GM15510 (cell line): ENCODE measurements around the gene SDHA.

Source experiments
- POLR2A ChIP-seq: IDR thresholded peaks from 3 replicates; pipeline ENCODE4 v1.6.1; 2011; ENCODE audit warnings: borderline replicate concordance; ENCODE audit not compliant: insufficient read length; ENCODE audit errors: extremely low read depth

Gene SDHA

DNA sequence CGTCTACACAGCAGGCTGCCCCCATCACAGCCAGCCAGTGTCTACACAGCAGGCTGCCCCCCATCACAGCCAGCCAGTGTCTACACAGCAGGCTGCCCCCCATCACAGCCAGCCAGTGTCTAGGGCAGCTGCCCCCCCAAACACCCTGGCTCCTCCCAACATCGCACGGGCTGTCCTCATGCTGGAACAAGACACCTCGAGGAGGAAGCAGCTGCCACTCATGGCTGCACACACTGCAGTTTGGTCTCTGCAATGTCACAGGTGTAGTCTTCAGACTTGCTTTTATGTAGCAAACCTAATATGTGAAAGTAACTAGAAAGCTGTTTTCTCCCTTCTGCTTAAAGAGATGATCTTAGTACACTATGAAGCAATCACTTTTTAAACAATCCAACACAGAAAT is 17.1 kb upstream of the SDHA start:
- TF ChIP-seq POLR2A = no peak

DNA sequence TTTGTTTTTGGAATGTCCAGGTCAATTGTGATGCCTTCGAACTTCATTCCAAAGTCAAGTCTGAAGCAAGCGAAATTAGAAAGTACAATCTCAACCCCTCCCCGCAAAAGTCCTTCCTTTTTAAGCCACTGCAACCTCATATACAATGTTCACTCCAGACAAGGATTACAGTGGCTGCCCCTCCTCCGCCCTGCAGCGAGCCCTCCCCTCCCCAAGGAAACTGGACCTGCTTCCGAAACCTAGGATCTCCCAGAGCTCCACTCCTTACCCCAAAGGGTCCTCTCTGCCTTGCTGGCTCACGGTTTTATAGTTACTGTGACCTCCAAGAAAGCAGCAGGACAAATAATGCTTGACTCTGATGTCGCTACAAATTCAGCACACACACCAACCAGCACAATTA is 16.4 kb upstream of the SDHA start:
- TF ChIP-seq POLR2A = no peak

DNA sequence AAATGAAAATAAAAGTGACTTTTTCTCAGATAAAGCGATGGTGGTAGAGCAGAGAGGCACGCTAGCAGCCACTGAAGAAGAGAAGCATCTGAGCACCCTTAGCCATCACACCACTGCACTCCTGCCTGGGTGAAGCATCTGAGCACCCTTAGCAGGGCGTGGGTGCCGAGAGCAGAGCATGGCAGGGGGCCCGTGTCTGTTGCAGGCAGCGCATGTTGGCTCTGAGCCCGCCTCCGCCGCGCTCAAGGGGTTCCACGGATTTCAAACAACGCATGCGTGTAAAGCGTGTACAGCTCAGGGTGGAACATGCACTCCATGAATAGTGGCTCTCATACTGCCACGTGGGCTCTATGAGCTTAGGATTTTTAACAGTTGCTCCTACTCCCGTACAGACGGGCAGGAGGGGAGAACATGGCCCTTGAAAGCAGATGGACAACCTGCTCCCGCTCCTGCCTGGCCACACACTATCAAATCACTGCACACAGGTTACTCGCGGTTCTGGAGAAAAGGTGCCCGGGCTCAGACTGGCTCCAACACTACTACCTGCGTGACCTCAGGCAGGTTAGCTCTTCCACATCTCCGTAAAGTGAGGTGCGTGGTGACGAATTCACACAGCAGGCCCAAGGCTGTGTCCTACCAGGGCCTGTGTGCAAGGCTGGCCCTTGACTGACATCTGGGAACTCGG is 14.7 kb upstream of the SDHA start:
- no peak for TF ChIP-seq POLR2A

DNA sequence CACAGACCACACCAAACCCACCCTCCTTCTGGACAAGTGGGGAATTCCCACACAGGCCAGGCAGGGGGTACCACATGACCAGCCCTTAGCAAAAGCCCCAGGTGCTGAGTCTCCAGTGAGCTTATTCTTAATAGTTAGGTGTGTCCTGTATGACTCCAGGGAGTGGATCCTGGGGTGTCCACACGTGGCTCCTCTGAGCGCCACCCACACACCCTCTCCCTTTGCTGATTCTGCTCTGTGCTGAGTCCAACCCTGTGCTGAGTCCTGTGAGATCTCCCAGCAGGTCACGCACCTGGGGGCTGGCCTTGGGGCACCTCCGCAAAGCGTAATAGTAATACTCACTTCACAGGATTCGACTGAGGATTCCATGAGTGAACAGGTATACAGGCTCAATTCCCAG is 14.1 kb upstream of the SDHA start:
- TF ChIP-seq POLR2A = no peak

DNA sequence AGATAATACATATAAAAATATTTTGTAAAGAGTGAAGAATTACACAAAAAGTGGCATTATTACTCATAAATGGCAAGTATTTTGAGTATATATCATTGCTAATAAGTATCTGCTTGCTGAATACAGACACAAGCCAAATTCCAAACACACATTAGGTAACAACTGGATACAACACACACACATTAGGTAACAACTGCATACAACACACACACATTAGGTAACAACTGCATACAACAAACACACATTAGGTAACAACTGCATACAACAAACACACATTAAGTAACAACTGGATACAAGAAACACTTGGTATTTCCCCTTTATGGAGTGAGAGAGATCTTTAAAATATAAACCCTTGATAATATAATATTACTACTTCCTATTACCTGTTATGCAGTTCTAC is 13.7 kb upstream of the SDHA start:
- TF ChIP-seq POLR2A = no peak

DNA sequence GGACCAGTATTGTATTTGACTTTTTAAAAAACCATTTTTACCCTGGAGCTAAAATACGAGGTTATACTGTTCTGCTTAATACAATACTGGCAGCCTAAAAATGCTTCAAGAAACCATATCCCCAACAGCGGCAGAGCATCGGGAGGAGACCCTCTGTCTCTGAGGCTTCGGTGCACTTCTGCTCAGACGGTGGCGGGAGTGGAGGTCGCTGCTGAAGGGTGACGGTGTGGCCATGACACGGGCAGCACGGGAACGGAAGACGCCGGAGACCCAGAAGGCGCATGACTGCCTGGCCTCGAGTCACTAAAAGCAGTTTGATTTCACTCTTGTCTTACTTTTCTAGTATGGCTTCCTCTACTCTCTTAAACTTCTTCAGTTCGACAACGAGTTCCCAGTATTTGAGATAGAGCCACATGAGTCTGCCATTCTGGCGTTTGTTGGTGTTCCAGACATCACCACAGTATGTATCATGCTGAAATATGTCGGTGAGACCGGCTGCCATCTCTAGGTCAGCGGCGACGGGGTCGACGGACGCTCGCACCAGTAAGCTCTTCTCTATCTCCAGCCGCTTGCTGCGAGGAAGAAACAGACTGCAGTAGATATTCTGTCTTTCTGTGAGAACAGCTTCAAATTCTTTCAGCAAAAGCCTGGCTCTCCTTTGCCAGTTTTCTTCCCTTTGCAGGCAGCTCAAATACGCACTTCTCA is 13.0 kb upstream of the SDHA start:
- TF ChIP-seq POLR2A = no peak

DNA sequence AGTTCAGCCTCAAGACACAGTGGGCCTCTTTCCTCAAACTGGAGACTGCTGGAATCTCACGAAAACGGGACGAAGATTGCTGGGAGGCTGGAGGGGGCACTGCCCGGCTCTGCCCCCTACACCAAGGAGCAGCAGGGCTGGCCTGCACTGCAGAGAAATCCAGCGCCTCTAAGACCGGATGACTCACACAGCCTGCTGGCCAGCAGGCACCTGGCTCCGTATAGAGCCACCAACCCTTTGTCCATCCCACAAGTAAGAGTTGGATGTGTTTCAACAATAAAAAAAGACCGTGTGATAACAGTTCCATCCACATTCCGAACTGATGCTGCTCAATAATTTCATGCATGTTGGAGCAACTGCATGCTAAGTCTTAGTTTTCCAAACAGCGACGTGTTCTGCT is 11.7 kb upstream of the SDHA start:
- TF ChIP-seq POLR2A = no peak

DNA sequence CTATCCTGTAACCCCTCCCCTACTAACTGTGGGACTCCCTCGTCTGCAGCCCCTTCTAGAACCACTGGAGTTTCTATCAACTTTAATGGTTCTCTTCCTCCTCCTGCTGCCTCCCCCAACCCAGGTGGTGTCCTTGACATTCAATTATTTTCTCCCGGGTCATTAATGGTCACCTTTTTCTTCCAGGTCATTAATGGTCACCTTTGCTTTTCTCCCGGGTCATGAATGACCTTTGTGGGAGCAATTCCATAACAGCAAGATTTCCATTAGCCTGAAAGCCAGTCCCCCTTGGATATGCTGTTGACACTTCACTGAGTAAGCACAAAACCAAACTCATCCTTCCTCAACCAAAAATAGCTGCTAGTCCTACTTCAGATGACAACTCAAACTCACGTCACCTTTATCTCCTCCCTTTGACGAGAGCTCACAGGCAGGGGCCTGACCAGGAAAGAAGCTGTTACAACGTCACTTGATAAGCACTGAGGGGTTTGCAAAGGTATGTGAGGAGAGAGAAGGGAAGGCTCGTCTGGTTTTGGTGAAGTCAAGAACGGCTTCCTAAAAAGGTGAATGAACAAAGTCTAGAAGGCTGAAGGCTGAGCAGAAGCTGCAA is 11.1 kb upstream of the SDHA start:
- no peak for TF ChIP-seq POLR2A

DNA sequence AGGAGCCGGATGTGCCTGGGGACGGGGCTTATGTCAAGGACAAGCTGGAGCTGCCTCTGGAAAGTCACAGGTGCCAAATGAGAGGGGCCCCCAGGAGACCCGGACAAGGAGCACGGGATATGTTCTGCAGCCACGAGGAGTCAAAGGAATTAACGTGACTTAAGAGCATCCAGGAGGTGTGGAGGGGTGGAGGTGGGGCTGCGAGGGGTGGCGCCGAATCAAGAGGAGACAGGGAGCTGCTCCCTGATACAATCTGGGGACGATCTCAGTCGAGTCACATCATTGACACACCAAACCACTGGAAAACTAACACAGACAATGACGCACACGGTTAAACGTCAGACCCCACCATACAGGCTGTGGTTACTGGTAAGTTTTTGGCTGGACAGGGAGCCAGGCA is 10.5 kb upstream of the SDHA start:
- TF ChIP-seq POLR2A = no peak

DNA sequence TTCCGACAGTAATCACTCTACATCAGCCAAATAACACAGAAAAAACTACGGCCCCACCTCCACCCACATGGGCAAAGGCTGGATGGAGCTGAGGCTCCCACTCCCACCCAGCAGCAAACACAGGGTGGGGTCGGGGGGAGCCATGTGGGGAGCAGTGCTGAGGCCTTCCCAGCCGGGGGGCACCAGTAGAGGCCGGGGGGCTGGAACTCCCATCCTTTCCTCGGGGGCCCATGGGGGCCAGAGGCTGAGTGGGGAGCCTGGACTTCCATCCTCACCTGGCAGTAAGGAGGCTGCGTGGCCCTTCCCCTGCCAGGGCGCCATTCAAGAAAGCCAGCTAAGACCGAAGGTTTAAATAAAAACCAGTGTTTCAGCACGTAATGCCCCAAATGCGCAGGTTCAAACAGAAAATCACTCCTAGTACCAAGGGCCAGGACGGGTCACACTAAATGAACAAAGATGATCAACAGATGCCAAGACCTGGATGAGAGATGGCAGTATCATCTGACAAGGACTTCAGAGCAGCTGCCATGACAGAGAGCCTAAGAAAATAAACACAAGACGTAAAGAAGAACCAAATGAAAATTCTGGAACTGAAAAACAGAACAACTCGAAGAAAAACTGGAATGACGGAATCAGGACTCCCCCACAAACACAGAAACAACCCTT is 9.5 kb upstream of the SDHA start:
- TF ChIP-seq POLR2A = no peak

DNA sequence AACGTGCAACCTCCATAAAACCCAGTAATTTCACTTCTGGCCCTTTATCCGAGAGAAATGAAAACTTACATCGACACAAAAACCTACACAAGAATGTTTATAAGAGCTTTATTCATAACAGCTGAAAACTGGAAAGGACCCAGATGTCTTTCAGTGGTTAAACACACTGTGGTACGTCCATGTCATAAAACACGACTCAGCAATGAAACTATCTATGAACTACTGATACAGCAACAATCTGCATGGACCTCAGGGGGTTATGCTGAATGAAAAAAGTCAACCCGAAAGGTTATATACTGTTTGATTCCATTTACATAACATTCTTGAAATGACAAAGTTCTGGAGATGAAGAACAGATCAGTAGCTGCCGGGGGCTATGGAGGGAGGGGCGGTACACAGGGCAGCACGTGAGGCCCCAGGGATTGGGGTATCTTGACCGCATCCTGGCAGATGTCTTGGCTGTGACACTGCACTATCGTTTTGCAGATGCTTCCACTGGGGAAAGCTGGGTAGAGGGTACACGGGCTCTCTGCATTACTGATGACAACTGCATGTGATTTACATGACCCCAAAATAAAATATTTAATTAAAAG is 4.2 kb upstream of the SDHA start:
- TF ChIP-seq POLR2A = no peak

DNA sequence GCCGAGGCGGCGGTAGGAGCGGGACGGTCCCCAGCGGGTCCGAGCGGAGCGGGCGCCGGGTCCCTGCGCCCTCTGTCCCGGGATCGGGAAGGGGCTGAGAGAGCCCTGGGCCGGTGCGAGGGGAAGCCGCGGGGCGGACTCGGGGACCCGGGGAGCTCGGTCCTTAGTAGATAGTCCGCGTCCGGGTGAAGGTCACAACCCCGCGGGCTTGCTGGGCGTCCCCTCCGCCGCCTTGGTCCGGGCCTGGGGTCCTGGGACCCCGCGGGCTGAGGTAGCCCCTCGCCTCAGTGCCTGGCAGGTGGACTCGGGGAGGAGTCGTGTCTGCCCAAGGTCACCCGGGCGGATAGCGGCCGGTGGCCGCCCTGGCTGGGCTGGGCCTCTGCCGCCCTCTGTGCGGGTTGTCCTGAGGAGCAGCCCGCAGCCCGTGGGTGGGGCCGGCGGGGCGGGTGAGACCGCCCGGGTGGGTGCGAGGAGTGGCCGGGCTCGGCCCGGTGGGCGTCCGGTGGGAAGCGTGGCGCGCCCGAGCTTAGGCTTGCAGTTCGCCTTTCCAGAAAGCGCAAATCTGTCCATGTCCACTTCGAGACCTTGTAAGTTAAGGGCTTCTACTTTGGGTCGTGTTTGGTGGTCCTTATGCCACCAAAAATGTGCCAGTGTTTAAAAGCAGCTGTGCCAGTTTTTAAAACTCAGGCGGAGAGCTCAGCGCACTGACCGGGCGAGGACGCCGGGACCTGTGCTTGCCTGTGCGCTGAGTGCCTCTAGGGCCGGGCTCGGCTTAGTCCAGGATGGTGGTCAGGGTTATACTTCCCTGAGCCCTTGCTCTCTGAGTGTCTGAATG is 554 bp downstream of the SDHA start:
- TF ChIP-seq POLR2A = no peak

DNA sequence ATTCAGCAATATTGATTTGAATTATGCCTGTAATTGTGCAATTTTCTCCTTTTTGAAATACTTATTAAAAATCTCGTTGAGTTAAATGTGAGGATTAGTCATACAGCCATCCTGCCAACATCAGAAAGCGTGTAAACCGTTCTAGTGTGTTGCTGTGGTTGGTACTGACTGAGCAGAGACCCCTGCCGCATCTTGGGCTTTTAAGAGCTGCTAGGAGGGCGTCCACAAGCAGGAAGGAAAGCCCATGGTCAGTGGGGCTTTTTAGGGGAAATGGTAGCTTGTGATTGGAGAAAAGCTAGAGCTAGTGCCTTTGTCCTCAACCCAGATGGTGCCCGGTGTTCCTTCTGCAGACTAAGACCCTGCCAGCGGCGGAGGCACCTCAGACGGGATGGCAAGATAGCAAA is 1.3 kb downstream of the SDHA start:
- no peak for TF ChIP-seq POLR2A

DNA sequence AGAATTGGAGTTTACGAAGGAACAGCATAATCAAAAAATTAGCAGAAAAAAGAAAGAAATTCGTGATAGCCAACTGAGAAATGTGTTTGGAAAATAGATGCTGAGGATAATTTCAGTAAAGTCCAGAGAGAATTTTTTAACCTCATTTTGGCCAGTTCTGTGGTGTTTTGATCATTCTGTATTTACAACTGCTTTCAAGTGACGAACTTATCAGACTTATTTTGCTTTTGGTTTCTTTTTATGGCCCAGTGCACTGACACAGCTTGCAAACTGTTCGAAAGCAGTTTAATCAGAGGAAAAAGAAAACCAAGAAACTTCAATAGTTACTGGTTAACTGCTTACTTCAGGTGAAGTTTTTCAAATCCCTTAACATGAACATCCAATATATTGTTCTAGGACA is 1.9 kb downstream of the SDHA start:
- TF ChIP-seq POLR2A = no peak
